ENCODE results near the gene AUTS2. TPM values are rescaled to one million over a fixed set of nuclear protein-coding genes. Genes with fewer than 3 reads are reported as not detected.

The AUTS2 gene
- total and polyA plus RNA-seq, 2 of the 8 experiments (the other 6 are each of a cell fraction or from before 2014, with no cell fraction given): 25.9 to 101 TPM

DNA sequence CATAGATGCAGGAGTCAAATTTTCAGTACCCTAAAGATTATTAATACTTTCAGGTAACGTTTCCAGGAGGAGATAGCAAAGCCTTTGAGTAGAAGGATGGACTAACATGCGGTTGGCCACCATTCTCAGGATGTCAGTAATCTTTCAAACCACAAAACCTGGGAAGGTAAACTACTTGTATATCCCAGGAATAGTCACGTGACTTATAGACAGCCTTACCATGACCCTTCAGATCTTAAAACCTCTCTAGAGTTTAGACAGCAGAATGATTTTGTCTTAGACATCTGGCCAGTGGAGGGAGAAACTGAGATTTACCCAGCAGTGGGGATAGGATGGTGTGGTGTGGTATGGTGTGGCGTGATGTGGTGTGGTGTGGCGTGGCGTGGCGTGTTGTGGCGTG, 1085.9 kb downstream of the AUTS2 start:
- Histone ChIP-seq H3K27ac (ENCODE audit: low read depth, low read length) (no peak overlapping the region), H3K23me2 (ENCODE audit: low read depth, low read length) (peaks cover 5% of the 10 kb centered on the region; the same call in 1 of the 2 replicates), H2BK5ac (ENCODE audit: low read depth, low read length) (no peak overlapping the region), H4K91ac (replicated peaks; ENCODE audit: insufficient read length, low read length) (no peak overlapping the region), H3K56ac (replicated peaks; ENCODE audit: insufficient read length, low read depth, low read length) (no peak overlapping the region), H3K36me3 (ENCODE audit: control insufficient read depth in 2 of 4, insufficient read depth in 4 of 4, low read length in 3 of 4) (no peaks in the 10 kb centered on the region), H2BK120ac (replicated peaks; ENCODE audit: low read depth, low read length) (no peak overlapping the region), H2BK15ac (ENCODE audit: low read length) (no peak overlapping the region; the same call in 1 of the 2 replicates), H2BK12ac (ENCODE audit: low read depth, low read length) (peak overlapping the region; percentile 89; the same call in 1 of the 2 replicates), H4K20me1 (replicated peaks in 1 of 2; ENCODE audit: control insufficient read depth in 1 of 2, insufficient read depth in 2 of 2, low read length in 2 of 2) (peaks cover 0 to 4% of the 10 kb centered on the region in 2 experiments), H2AFZ (ENCODE audit: low read length) (no peak overlapping the region), H2AK5ac (ENCODE audit: low read depth, low read length) (peak overlapping the region; percentile 95; the same call in 1 of the 2 replicates), H3K14ac (ENCODE audit: insufficient read length) (no peak overlapping the region), H3K23ac (ENCODE audit: insufficient read length) (no peak overlapping the region), H3K4me2 (ENCODE audit: insufficient read depth in 1 of 2, low read depth in 2 of 2, low read length in 2 of 2) (no peak overlapping the region), H3K9ac (replicated peaks in 1 of 4; ENCODE audit: extremely low read depth in 1 of 4, low read depth in 3 of 4, low read length in 3 of 4) (no peak overlapping the region), H4K5ac (ENCODE audit: insufficient read length, low read depth, low read length) (no peak overlapping the region), H3K4me1 (replicated peaks in 1 of 4; ENCODE audit: control insufficient read depth in 3 of 4, insufficient read depth in 4 of 4, low read length in 3 of 4) (peaks cover 1 to 12% (median 6%) of the 10 kb centered on the region in 4 experiments; a peak in 5 of 7 replicates), H3K18ac (ENCODE audit: extremely low read depth, low read length) (peak overlapping the region; percentile 29; the same call in 1 of the 2 replicates), H3K79me1 (ENCODE audit: low read depth, low read length) (no peaks in the 10 kb centered on the region; the same call in 1 of the 2 replicates), H4K8ac (ENCODE audit: extremely low read depth, insufficient read depth, low read length) (no peak overlapping the region), H3K4ac (replicated peaks; ENCODE audit: insufficient read length, low read depth, low read length) (no peak overlapping the region), H3K27me3 (replicated peaks in 1 of 4; ENCODE audit: control insufficient read depth in 3 of 4, extremely low read depth in 1 of 4, insufficient read depth in 3 of 4, low read length in 3 of 4) (peaks cover 8 to 48% (median 37%) of the 10 kb centered on the region in 4 experiments), H2BK20ac (ENCODE audit: low read length) (no peak overlapping the region), H3K4me3 (ENCODE audit: extremely low read depth in 1 of 4, insufficient read depth in 2 of 4, low read depth in 3 of 4, low read length in 4 of 4) (no peak overlapping the region), H3K9me3 (ENCODE audit: insufficient read depth in 2 of 2, low read depth in 1 of 2, low read length in 1 of 2) (no peaks in the 10 kb centered on the region), H3K79me2 (ENCODE audit: control insufficient read depth in 1 of 2, insufficient read depth in 2 of 2, low read length in 2 of 2) (no peaks in the 10 kb centered on the region)
- DNase-seq (ENCODE audit: low read depth in 1 of 2, low spot score in 2 of 2) (no peak), FAIRE-seq (no peak)
- CTCF ChIA-PET (ENCODE audit: partially characterized antibody): no interaction called here
- POLR2A ChIA-PET (ENCODE audit: partially characterized antibody): no interaction called here
- WGBS, 2 experiments (ENCODE audit: extremely low coverage in 1 of 2, insufficient coverage in 1 of 2, insufficient read length in 1 of 2, insufficient replicate concordance in 2 of 2, low coverage in 1 of 2, low lambda C conversion rate in 2 of 2, missing lambda C conversion rate in 1 of 2): 93% methylated on average over 8 of the region's 8 CpGs; no CpG with 5 or more reads in 1 of the 2 experiments
- TF ChIP-seq SRF (IDR thresholded peaks at IDR 0.05; ENCODE audit: low read depth, low read length): no peak
- no peak for TF ChIP-seq RBBP5 (IDR thresholded peaks at IDR 0.05; ENCODE audit: borderline replicate concordance, low read depth, low read length)
- TF ChIP-seq TCF12 (IDR thresholded peaks at IDR 0.05; ENCODE audit: low read depth, low read length): no peak
- no peak for TF ChIP-seq CBX8 (IDR thresholded peaks at IDR 0.05; ENCODE audit: borderline replicate concordance, low read depth, low read length)
- no peak for TF ChIP-seq SP1 (IDR thresholded peaks at IDR 0.05; ENCODE audit: low read depth, low read length)
- no peak for TF ChIP-seq TEAD4 (IDR thresholded peaks at IDR 0.05; ENCODE audit: low read depth, low read length)
- TF ChIP-seq, protein P1, sequence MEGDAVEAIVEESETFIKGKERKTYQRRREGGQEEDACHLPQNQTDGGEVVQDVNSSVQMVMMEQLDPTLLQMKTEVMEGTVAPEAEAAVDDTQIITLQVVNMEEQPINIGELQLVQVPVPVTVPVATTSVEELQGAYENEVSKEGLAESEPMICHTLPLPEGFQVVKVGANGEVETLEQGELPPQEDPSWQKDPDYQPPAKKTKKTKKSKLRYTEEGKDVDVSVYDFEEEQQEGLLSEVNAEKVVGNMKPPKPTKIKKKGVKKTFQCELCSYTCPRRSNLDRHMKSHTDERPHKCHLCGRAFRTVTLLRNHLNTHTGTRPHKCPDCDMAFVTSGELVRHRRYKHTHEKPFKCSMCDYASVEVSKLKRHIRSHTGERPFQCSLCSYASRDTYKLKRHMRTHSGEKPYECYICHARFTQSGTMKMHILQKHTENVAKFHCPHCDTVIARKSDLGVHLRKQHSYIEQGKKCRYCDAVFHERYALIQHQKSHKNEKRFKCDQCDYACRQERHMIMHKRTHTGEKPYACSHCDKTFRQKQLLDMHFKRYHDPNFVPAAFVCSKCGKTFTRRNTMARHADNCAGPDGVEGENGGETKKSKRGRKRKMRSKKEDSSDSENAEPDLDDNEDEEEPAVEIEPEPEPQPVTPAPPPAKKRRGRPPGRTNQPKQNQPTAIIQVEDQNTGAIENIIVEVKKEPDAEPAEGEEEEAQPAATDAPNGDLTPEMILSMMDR (IDR thresholded peaks at IDR 0.05; ENCODE audit: control extremely low read depth in 1 of 3, insufficient read depth in 1 of 3, low read depth in 1 of 3, low read length in 3 of 3): no peak
- no peak for TF ChIP-seq POLR2AphosphoS5 (IDR thresholded peaks at IDR 0.05; ENCODE audit: low read depth, low read length)
- TF ChIP-seq BCL11A (IDR thresholded peaks at IDR 0.05; ENCODE audit: low read depth in 2 of 2, low read length in 2 of 2): no peak
- TF ChIP-seq RNF2 (IDR thresholded peaks at IDR 0.05; ENCODE audit: borderline replicate concordance, low read depth, low read length, missing control alignments, poor library complexity, severe bottlenecking): no peak
- no peak for TF ChIP-seq BACH1 (IDR thresholded peaks at IDR 0.05; ENCODE audit: low read length)
